Lower leg skin (tissue), 4 donors: ENCODE data around the gene SLC5A2. TPM values are rescaled to one million over a fixed set of nuclear protein-coding genes. Genes with fewer than 3 reads are reported as not detected.

Source experiments
- DNase-seq, 2 donors: peaks; one replicate each; pipeline ENCODE4 v3.0.0-alpha.2; 2019; ENCODE audit warnings: low spot score in 2 of 2
- H3K4me3 ChIP-seq: fragments of 200-600 bp; sonication (generic); 2 replicates; pipeline ENCODE4 v1.5.1; 2017; ENCODE audit warnings: mild to moderate bottlenecking, low read depth; ENCODE audit not compliant: poor library complexity, severe bottlenecking
- CTCF ChIP-seq, 3 donors: fragments of 450-650 bp; IDR thresholded peaks; one replicate each; pipeline ENCODE4 v1.5.1; 2016; ENCODE audit warnings: antibody characterized with exemption in 3 of 3, mild to moderate bottlenecking in 3 of 3, moderate library complexity in 2 of 3
- POLR2A ChIP-seq, 2 donors: fragments of 450-650 bp; IDR thresholded peaks; one replicate each; pipeline ENCODE4 v1.6.1; 2016 to 2017; ENCODE audit warnings: antibody characterized with exemption in 2 of 2, mild to moderate bottlenecking in 1 of 2, moderate library complexity in 1 of 2
- WGBS, 2 donors: methylation state at CpG; one replicate each; pipeline ENCODE4 v1.1.5; 2018; 5-methylcytosine and 5-hydroxymethylcytosine counted together
- intact Hi-C: fragments of 100-400 bp; cut with DNase I; formaldehyde crosslinking; loops from one replicate; pipeline ENCODE4 v1.15.0; 2023; ENCODE audit warnings: low total_unique reads
- total RNA-seq, 4 donors: library from RNA; depleted of rRNA; stranded (reverse); fragments of >200 nt; gene quantifications; one replicate each; pipeline ENCODE4 v1.1.0, GENCODE V29; 2016

Gene SLC5A2
- total RNA-seq, 4 donors from 2014 or later: 0.17 to 0.27 (median 0.21) TPM

- intact Hi-C loops: no loop called here
- 99 to 100% methylated on average over 5 of the region's 5 CpGs for WGBS, 2 donors
- TF ChIP-seq CTCF (IDR thresholded peaks at IDR 0.05): no peak
- no peak for TF ChIP-seq POLR2A (IDR thresholded peaks at IDR 0.05)
- DNase-seq: no peak
- no peak overlapping the region for H3K4me3 ChIP-seq
These were observed 3.1 kb downstream of the SLC5A2 start for GRCh38 chr16:31486045-31486444.

- intact Hi-C loops: no loop called here
- peak overlapping the region; percentile 28 for H3K4me3 ChIP-seq
- TF ChIP-seq CTCF (IDR thresholded peaks at IDR 0.05) (no peak), POLR2A (IDR thresholded peaks at IDR 0.05) (no peak)
- 8 to 13% methylated on average over 26 to 27 of the region's 48 CpGs for WGBS, 2 donors
- no peak for DNase-seq
These were observed 4.3 kb downstream of the SLC5A2 start for GRCh38 chr16:31487071-31487719.

GRCh38 chr16:31487720-31488467 lies 5.0 kb downstream of the SLC5A2 start:
- no peak for TF ChIP-seq CTCF (IDR thresholded peaks at IDR 0.05)
- no peak for TF ChIP-seq POLR2A (IDR thresholded peaks at IDR 0.05)
- DNase-seq: peak in 1 of 2 donors; percentile 31
- intact Hi-C loops: no loop called here
- peak overlapping the region; percentile 28 for H3K4me3 ChIP-seq
- 0% methylated on average over 18 to 35 of the region's 60 CpGs for WGBS, 2 donors

GRCh38 chr16:31488468-31489297 lies 5.8 kb downstream of the SLC5A2 start:
- intact Hi-C loops: no loop called here
- WGBS, 2 donors: 42 to 45% methylated on average over 43 to 44 of the region's 77 CpGs
- TF ChIP-seq POLR2A (IDR thresholded peaks at IDR 0.05): no peak
- TF ChIP-seq CTCF (IDR thresholded peaks at IDR 0.05): no peak
- DNase-seq: no peak
- no peak overlapping the region for H3K4me3 ChIP-seq

- WGBS, 2 donors: 74 to 75% methylated on average over 7 of the region's 7 CpGs
- no peak for DNase-seq
- intact Hi-C loops: no loop called here
- TF ChIP-seq POLR2A (IDR thresholded peaks at IDR 0.05) (no peak), CTCF (IDR thresholded peaks at IDR 0.05) (no peak)
- H3K4me3 ChIP-seq: no peak overlapping the region
These were observed 6.3 kb downstream of the SLC5A2 start for GRCh38 chr16:31489298-31489564.
